HG02642 (cell line): ENCODE data around the gene CSF1.
"Not testable (repeated sequence)": the region's sequence is repeated elsewhere in the genome, so short reads cannot be mapped to it uniquely, and the experiment has no call there.

Experiments used
- ATAC-seq: cut with Tn5 transposase; IDR thresholded peaks from one replicate; pipeline ENCODE4 v1.9.1; 2021; ENCODE audit warnings: mild to moderate bottlenecking; ENCODE audit not compliant: unreplicated experiment, poor library complexity

Gene CSF1

DNA sequence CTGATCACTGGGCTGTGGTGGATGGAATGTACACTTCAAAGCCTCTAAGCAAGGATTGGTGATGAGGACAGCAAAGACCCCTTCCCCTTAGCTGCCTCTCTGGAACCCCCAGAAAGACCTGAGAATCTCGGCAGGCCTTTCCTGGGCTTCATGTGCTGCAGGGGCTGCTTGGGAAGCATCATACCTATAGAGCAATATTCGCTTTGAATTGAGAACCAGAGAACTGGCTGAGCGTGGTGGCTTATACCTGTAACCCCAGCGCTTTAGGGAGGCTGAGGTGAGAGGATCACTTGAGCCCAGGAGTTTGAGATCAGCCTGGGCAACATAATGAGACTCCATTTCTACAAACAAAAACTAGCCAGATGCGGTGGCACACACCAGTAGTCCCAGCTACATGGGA lies 22.0 kb downstream of the CSF1 start:
- no peak for ATAC-seq

DNA sequence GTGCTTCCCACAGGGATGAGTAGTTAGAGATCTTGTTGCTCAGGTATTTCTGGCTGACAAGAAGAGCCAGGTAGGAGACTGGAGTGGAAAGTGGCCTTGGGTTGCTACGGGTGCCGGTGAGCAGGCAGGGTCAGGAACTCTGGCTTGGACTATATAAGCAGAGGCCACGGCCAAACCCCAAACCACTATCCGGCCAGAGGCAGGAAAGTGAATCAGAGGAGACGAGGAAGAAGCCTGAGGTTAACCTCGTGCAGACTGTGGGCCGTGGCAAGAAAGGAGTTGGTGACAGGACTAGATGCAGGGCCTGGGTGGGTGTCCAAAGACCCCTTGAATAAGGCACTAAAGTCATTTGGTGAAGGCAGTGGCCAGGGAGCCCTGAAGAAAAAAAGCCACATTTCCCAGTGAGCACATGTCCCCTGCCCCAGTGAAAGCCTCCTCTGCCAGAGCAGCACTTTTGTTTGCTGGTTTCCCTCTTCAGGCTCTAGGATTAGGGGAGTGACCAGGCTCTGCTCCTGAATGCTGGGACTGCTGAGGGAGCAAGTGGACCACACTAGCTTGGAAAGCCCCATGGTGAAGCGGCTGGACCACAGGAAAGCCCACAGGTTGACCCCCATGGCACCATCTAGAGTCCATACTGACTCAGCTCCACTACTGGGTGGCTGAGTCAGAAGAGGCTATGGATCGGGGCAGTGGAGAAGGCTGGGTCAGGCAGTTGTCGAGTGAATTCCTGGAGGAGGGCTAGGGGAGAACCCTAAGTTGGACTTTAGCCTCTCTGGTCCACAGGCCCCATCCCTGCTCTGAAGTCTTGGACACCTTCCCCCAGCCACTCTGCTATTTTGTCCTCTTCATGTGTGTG lies 23.4 kb downstream of the CSF1 start:
- ATAC-seq: no peak

- no peak for ATAC-seq
These were observed 24.8 kb downstream of the CSF1 start for GRCh38 chr1:109935451-109935900.

DNA sequence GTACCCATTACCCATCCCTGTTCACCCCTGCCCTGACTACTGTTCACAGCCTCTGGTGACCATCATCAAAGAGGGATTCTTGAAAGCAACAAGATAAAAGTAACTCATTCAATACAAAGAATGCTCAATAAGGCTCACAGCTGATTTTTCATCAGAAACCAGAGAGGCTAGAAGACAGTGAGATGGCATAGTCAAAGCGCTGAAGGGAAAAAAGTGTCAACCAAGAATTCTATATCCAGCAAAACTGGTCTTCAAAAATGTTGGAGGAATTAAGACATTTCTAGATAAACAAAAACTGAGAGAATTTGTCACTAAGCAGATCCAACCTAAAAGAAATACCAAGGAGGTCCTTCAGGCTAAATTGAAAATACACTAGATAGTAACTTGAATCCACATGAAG lies 27.1 kb downstream of the CSF1 start:
- no peak for ATAC-seq

GRCh38 chr1:109938556-109938955 lies 27.9 kb downstream of the CSF1 start:
- no peak for ATAC-seq

GRCh38 chr1:109942434-109942833 lies 31.8 kb downstream of the CSF1 start:
- ATAC-seq: no peak

DNA sequence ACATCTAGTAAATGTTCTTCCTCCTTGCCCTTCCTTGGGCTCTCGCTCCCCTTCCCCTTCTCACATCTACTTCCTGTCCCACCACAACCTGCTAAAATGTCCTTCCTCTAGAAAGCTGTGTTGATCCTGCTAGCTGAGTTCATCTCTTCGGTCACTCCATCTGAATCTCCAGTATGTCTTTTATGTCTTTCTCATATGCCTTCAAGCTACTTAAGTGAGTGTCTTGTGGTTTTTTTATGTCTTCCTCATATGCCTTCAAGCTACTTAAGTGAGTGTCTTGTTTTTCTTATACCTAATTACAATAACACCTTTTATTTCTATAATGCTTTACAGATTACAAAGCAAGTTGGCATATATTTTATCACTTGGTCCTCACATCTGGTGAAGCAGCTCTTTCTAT lies 33.9 kb downstream of the CSF1 start:
- ATAC-seq: no peak

- no peak for ATAC-seq
These were observed 35.9 kb downstream of the CSF1 start for GRCh38 chr1:109946511-109946910.

DNA sequence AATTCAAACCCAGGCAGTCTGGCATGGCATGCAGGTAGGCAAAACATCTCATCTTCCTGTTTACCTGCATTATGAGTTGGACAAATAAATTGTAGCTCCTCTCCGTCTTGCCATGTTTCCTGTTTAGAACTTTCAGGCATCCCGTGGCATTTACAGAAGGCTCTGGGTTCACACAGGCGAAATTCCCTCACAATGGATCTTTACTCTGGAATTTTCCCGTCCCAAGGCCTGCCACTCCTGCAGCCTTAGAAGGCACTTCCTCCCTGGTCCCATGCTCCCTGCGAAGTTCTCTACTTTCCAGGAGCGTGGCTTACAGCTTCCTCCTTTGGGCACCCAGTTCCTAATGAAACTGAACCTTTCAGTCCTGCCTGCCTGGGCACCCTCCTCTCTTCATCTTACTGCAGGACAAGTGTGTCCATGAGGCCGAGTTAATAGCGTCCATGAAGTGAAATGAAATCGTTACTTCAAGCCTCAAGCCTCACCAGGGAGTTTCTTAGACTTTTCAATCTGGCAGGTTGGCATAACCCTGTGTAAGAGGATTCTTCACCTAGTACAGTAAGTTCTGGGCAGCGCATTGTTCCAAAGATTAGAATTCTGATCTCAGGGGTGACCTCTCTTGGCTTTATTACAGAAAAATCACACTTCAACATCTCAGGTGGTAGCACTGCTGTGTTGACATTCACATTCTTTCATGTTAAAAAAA lies 37.1 kb downstream of the CSF1 start:
- no peak for ATAC-seq

GRCh38 chr1:109948285-109948630 lies 37.6 kb downstream of the CSF1 start:
- ATAC-seq: no peak

- ATAC-seq: no peak
These were observed 39.4 kb downstream of the CSF1 start for GRCh38 chr1:109950038-109950437.

GRCh38 chr1:109950509-109950908 lies 39.9 kb downstream of the CSF1 start:
- ATAC-seq: no peak

DNA sequence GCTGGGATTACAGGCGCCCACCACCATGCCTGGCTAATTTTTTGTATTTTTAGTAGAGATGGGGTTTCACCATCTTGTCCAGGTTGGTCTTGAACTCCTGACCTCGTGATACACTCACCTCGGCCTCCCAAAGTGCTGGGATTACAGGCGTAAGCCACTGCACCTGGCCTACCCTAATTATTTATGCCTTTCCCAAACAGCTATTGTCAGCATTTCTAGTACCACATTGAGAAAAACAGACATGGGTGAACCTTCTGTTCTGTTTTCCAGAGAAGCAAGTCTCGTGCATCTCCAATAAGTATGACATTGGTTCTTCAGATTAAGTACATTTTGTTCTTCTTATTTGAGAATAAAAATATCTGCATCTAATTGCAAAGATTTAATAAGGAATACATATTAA lies 40.9 kb downstream of the CSF1 start:
- ATAC-seq: not testable (repeated sequence)

GRCh38 chr1:109954041-109954512 lies 43.4 kb downstream of the CSF1 start:
- no peak for ATAC-seq

DNA sequence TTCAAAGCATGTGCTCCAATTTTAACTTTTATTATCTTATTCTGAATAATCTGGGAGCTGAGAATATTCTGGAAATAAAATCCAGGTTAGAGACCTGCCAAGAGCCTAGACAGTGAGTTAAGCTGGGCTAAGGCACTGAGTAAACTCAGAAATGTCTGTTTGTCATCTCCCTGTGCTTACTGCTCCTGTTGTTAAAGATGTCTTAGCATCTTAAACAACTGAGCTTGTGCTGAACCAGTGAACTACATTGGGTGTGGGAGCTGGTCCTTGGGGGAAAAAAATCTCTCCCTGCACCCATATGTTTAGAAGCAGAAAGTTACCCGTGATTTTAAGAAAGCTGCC lies 49.0 kb downstream of the CSF1 start:
- no peak for ATAC-seq

GRCh38 chr1:109959974-109960744 lies 49.5 kb downstream of the CSF1 start:
- ATAC-seq: no peak

DNA sequence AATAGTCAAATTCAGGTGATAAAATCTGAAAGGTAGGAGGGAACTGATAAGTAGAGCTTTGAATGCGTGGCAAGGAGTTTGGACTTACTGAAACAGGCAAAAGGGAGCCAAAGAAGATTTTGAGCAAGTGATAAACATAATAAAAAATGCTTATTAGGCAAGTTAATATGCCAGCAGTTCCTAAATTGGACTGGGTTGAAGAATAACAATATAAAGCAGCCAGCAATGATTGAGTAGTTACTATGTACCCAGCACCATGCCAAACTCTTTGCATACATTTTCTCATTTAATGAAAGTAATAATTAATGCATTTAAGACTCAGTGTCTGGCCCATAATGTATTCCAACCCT lies 50.1 kb downstream of the CSF1 start:
- no peak for ATAC-seq

GRCh38 chr1:109963864-109964263 lies 53.2 kb downstream of the CSF1 start:
- no peak for ATAC-seq

- ATAC-seq: no peak
These were observed 58.6 kb downstream of the CSF1 start for GRCh38 chr1:109969146-109969829.

GRCh38 chr1:109969907-109970306 lies 59.3 kb downstream of the CSF1 start:
- ATAC-seq: no peak

DNA sequence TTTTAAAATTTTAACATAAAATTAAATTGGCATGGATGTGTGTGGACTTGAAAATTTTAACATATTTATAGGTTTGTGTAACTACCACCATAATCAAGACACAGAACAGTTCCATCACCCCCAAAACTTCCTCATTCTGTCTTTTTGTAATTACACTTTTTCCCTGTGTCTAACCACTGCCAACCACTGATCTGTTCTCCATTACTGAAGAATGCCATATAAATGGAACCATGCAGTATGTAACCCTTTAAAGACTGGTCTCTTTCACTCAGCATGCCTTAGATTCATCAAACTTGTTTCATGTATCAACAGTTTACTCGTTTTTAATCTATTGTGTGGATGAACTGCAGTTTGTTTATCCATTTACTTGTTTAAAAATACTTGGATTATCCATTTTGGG lies 60.9 kb downstream of the CSF1 start:
- no peak for ATAC-seq
